WTC11 (cell line): ENCODE results near the gene KCND2. TPM values are rescaled to one million over a fixed set of nuclear protein-coding genes. Genes with fewer than 3 reads are reported as not detected.

ENCODE experiments used
- ATAC-seq: fragments of 200-7000 bp; cut with Tn5 transposase; 2 replicates; pipeline ENCODE4 v1.10.0; 2021; ENCODE audit warnings: mild to moderate bottlenecking, moderate library complexity
- CTCF ChIA-PET: fragments of 300-600 bp; sonication (Branson Sonifier 250); formaldehyde crosslinking; loops from one replicate; lab custom pipeline; 2021; ENCODE audit warnings: antibody characterized with exemption; lab: Charles Lee
- POLR2A ChIA-PET: fragments of 350-600 bp; sonication (Branson Sonifier 250); formaldehyde crosslinking; loops from one replicate; lab custom pipeline; 2021; ENCODE audit warnings: antibody characterized with exemption; lab: Charles Lee
- DNase-seq: peaks from one replicate; pipeline ENCODE4 v3.0.0; 2021; ENCODE audit warnings: low spot score
- H3K27ac Mint-ChIP-seq: 2 replicates; pipeline ENCODE4 v1.8.0; 2021; ENCODE audit warnings: mixed read lengths
- H3K27me3 Mint-ChIP-seq: 2 replicates; pipeline ENCODE4 v1.8.0; 2021; ENCODE audit warnings: low read depth, mild to moderate bottlenecking, moderate library complexity, mixed read lengths
- H3K36me3 Mint-ChIP-seq: 2 replicates; pipeline ENCODE4 v1.8.0; 2021; ENCODE audit warnings: mixed read lengths
- H3K4me1 Mint-ChIP-seq: 2 replicates; pipeline ENCODE4 v1.8.0; 2022; ENCODE audit warnings: mixed read lengths
- H3K4me3 Mint-ChIP-seq: 2 replicates; pipeline ENCODE4 v1.8.0; 2021; ENCODE audit warnings: mild to moderate bottlenecking, moderate library complexity, mixed read lengths
- H3K9me3 Mint-ChIP-seq: 2 replicates; pipeline ENCODE4 v1.8.0; 2021; ENCODE audit warnings: mixed read lengths
- ATF2 ChIP-seq: sonication (generic); formaldehyde crosslinking; IDR thresholded peaks from 2 replicates; pipeline ENCODE4 v1.8.1; 2022; ENCODE audit warnings: low read depth, missing genetic modification reagents, borderline replicate concordance
- ATF3 ChIP-seq: sonication (generic); formaldehyde crosslinking; conservative IDR thresholded peaks from 2 replicates; pipeline ENCODE4 v1.8.1; 2022; ENCODE audit warnings: mild to moderate bottlenecking, missing genetic modification reagents
- CREB1 ChIP-seq: sonication (generic); formaldehyde crosslinking; IDR thresholded peaks from 2 replicates; pipeline ENCODE4 v1.8.0; 2023; ENCODE audit warnings: mild to moderate bottlenecking, missing genetic modification reagents
- E2F5 ChIP-seq: sonication (generic); formaldehyde crosslinking; IDR thresholded peaks from 2 replicates; pipeline ENCODE4 v1.8.1; 2022; ENCODE audit warnings: mild to moderate bottlenecking, moderate library complexity, missing genetic modification reagents
- ETV6 ChIP-seq: sonication (generic); formaldehyde crosslinking; IDR thresholded peaks from 2 replicates; pipeline ENCODE4 v1.8.1; 2022; ENCODE audit warnings: mild to moderate bottlenecking, missing genetic modification reagents
- FOXK1 ChIP-seq: sonication (generic); formaldehyde crosslinking; IDR thresholded peaks from 2 replicates; pipeline ENCODE4 v1.8.0; 2022; ENCODE audit warnings: mild to moderate bottlenecking, moderate library complexity, missing genetic modification reagents
- IRF2 ChIP-seq: sonication (generic); formaldehyde crosslinking; IDR thresholded peaks from 2 replicates; pipeline ENCODE4 v1.8.0; 2022; ENCODE audit warnings: low read depth, missing genetic modification reagents, borderline replicate concordance
- MXD4 ChIP-seq: fragments of 250-450 bp; sonication (Bioruptor Pico); IDR thresholded peaks from 2 replicates; pipeline ENCODE4 v1.8.0; 2021; ENCODE audit warnings: mild to moderate bottlenecking, moderate library complexity, borderline replicate concordance
- MYBL2 ChIP-seq: sonication (generic); formaldehyde crosslinking; IDR thresholded peaks from 2 replicates; pipeline ENCODE4 v1.8.1; 2023; ENCODE audit warnings: mild to moderate bottlenecking, moderate library complexity, missing genetic modification reagents
- NR1H2 ChIP-seq: sonication (generic); formaldehyde crosslinking; IDR thresholded peaks from 2 replicates; pipeline ENCODE4 v1.9.0; 2021; ENCODE audit warnings: mild to moderate bottlenecking, moderate library complexity, missing genetic modification reagents
- OVOL2 ChIP-seq: fragments of 250-450 bp; sonication (Bioruptor Pico); IDR thresholded peaks from 2 replicates; pipeline ENCODE4 v1.9.0; 2021; ENCODE audit warnings: mild to moderate bottlenecking, borderline replicate concordance
- PREB ChIP-seq: sonication (generic); formaldehyde crosslinking; IDR thresholded peaks from 2 replicates; pipeline ENCODE4 v1.8.1; 2022; ENCODE audit warnings: mild to moderate bottlenecking, missing genetic modification reagents, moderate library complexity, borderline replicate concordance
- RELA ChIP-seq: sonication (generic); formaldehyde crosslinking; IDR thresholded peaks from 2 replicates; pipeline ENCODE4 v1.8.1; 2022; ENCODE audit warnings: missing genetic modification reagents, mild to moderate bottlenecking, borderline replicate concordance
- RORB ChIP-seq: fragments of 250-450 bp; sonication (Bioruptor Pico); IDR thresholded peaks from 2 replicates; pipeline ENCODE4 v1.9.0; 2021; ENCODE audit warnings: mild to moderate bottlenecking
- SMAD3 ChIP-seq: sonication (generic); formaldehyde crosslinking; IDR thresholded peaks from 2 replicates; pipeline ENCODE4 v1.8.0; 2022; ENCODE audit warnings: missing genetic modification reagents, mild to moderate bottlenecking, borderline replicate concordance
- SP1 ChIP-seq: sonication (generic); formaldehyde crosslinking; conservative IDR thresholded peaks from 2 replicates; pipeline ENCODE4 v1.8.1; 2022; ENCODE audit warnings: missing genetic modification reagents
- ZNF232 ChIP-seq: sonication (generic); formaldehyde crosslinking; IDR thresholded peaks from 2 replicates; pipeline ENCODE4 v1.8.0; 2022; ENCODE audit warnings: mild to moderate bottlenecking, missing genetic modification reagents
- ZNF281 ChIP-seq: sonication (generic); formaldehyde crosslinking; IDR thresholded peaks from 2 replicates; pipeline ENCODE4 v1.8.0; 2023; ENCODE audit warnings: mild to moderate bottlenecking, missing genetic modification reagents
- ZNF416 ChIP-seq: fragments of 250-450 bp; sonication (Bioruptor Pico); IDR thresholded peaks from 2 replicates; pipeline ENCODE4 v1.9.0; 2021; ENCODE audit warnings: mild to moderate bottlenecking, inconsistent platforms
- ZNF423 ChIP-seq: fragments of 250-450 bp; sonication (Bioruptor Pico); IDR thresholded peaks from 2 replicates; pipeline ENCODE4 v2.1.2; 2022; ENCODE audit warnings: mild to moderate bottlenecking, moderate library complexity
- ZNF532 ChIP-seq: fragments of 250-450 bp; sonication (Bioruptor Pico); IDR thresholded peaks from 2 replicates; pipeline ENCODE4 v1.9.0; 2021; ENCODE audit warnings: mild to moderate bottlenecking, borderline replicate concordance
- total RNA-seq: library from RNA; stranded (reverse); gene quantifications from 3 replicates; pipeline ENCODE4 v1.2.3, GENCODE V29; 2021

Gene KCND2
- total RNA-seq, 1 experiment from 2014 or later: 4.6 TPM

GRCh38 chr7:120431016-120431415 lies 158.0 kb downstream of the KCND2 start:
- ChIA-PET CTCF (no interaction called here), POLR2A (no interaction called here)
- H3K9me3 Mint-ChIP-seq: no peaks in the 10 kb centered on the region
- no peak overlapping the region for H3K27ac Mint-ChIP-seq
- TF ChIP-seq NR1H2 (CRISPR knock-in tag) (no peak), E2F5 (CRISPR knock-in tag) (no peak), RELA (no peak), ETV6 (CRISPR knock-in tag) (no peak)
- H3K4me1 Mint-ChIP-seq: peaks cover 10% of the 10 kb centered on the region
- no peak overlapping the region for H3K4me3 Mint-ChIP-seq
- DNase-seq: no peak
- no peak for ATAC-seq
- H3K36me3 Mint-ChIP-seq: no peaks in the 10 kb centered on the region
- no peaks in the 10 kb centered on the region for H3K27me3 Mint-ChIP-seq

- H3K4me3 Mint-ChIP-seq: no peak overlapping the region
- TF ChIP-seq CREB1 (CRISPR knock-in tag) (no peak), ATF2 (CRISPR knock-in tag) (no peak), ZNF281 (CRISPR knock-in tag) (no peak), FOXK1 (CRISPR knock-in tag) (no peak), PREB (CRISPR knock-in tag) (no peak), RORB (CRISPR knock-in tag) (no peak), ATF3 (CRISPR knock-in tag) (no peak)
- ChIA-PET POLR2A (no interaction called here), CTCF (no interaction called here)
- no peak overlapping the region for H3K27ac Mint-ChIP-seq
- H3K36me3 Mint-ChIP-seq: no peaks in the 10 kb centered on the region
- DNase-seq: no peak
- H3K27me3 Mint-ChIP-seq: no peaks in the 10 kb centered on the region
- peaks cover 11% of the 10 kb centered on the region for H3K4me1 Mint-ChIP-seq
- ATAC-seq: no peak
- no peaks in the 10 kb centered on the region for H3K9me3 Mint-ChIP-seq
These were observed 163.6 kb downstream of the KCND2 start for GRCh38 chr7:120436487-120437060.

- ATAC-seq (no peak), DNase-seq (no peak)
- no peak overlapping the region for H3K4me3 Mint-ChIP-seq
- H3K4me1 Mint-ChIP-seq: 0 out of 2 replicates have a peak, but pooled peaks cover 5% of the 10 kb centered on the region
- POLR2A ChIA-PET: no interaction called here
- no peaks in the 10 kb centered on the region for H3K27me3 Mint-ChIP-seq
- CTCF ChIA-PET: no interaction called here
- H3K36me3 Mint-ChIP-seq: no peaks in the 10 kb centered on the region
- H3K9me3 Mint-ChIP-seq: 0 out of 2 replicates have a peak, but pooled peaks cover 3% of the 10 kb centered on the region
- H3K27ac Mint-ChIP-seq: no peak overlapping the region
- TF ChIP-seq OVOL2 (CRISPR knock-in tag) (no peak), IRF2 (CRISPR knock-in tag) (no peak), ZNF232 (CRISPR knock-in tag) (no peak), ATF3 (CRISPR knock-in tag) (no peak), FOXK1 (CRISPR knock-in tag) (no peak), SMAD3 (CRISPR knock-in tag) (no peak), ZNF423 (CRISPR knock-in tag) (no peak), SP1 (CRISPR knock-in tag) (no peak), ZNF416 (CRISPR knock-in tag) (no peak), MYBL2 (CRISPR knock-in tag) (no peak), MXD4 (CRISPR knock-in tag) (no peak), CREB1 (CRISPR knock-in tag) (no peak), ZNF532 (CRISPR knock-in tag) (no peak)
These were observed 168.9 kb downstream of the KCND2 start for GRCh38 chr7:120441850-120442249.
